GM12892 (cell line): ENCODE data around the gene DECR2.

Experiments
- POLR2A ChIP-seq: IDR thresholded peaks from 2 replicates; pipeline ENCODE4 v1.6.1; 2011; ENCODE audit warnings: low read depth, low read length, control low read depth
- POLR2AphosphoS5 ChIP-seq: IDR thresholded peaks from 2 replicates; pipeline ENCODE4 v1.6.1; 2011; ENCODE audit warnings: low read depth, low read length, control low read depth

GRCh38 chr16:363110-363765 is 38.4 kb upstream of the DECR2 start:
- TF ChIP-seq POLR2AphosphoS5: no peak
- no peak for TF ChIP-seq POLR2A
